GM21515 (cell line): Measurements from ENCODE around the gene TSSK6.

Experiments used
- ATAC-seq: cut with Tn5 transposase; IDR thresholded peaks from one replicate; pipeline ENCODE4 v1.9.1; 2021; ENCODE audit not compliant: unreplicated experiment

The TSSK6 gene

GRCh38 chr19:19544954-19545591 lies 29.7 kb upstream of the TSSK6 start:
- ATAC-seq, result no peak

GRCh38 chr19:19544257-19544953 lies 29.1 kb upstream of the TSSK6 start:
- no peak for ATAC-seq

GRCh38 chr19:19543640-19544039 lies 28.3 kb upstream of the TSSK6 start:
- ATAC-seq, result no peak

GRCh38 chr19:19543101-19543500 lies 27.8 kb upstream of the TSSK6 start:
- no peak for ATAC-seq

GRCh38 chr19:19542507-19542906 lies 27.2 kb upstream of the TSSK6 start:
- no peak for ATAC-seq

GRCh38 chr19:19541616-19542015 lies 26.3 kb upstream of the TSSK6 start:
- ATAC-seq, result no peak

- ATAC-seq, result no peak
These were observed 25.6 kb upstream of the TSSK6 start for GRCh38 chr19:19540715-19541515.

GRCh38 chr19:19540064-19540714 lies 24.8 kb upstream of the TSSK6 start:
- ATAC-seq, result no peak

- no peak for ATAC-seq
These were observed 24.3 kb upstream of the TSSK6 start for GRCh38 chr19:19539698-19540063.

- no peak for ATAC-seq
These were observed 23.4 kb upstream of the TSSK6 start for GRCh38 chr19:19538785-19539166.

- no peak for ATAC-seq
These were observed 22.9 kb upstream of the TSSK6 start, which contains the start of gene CILP2 for GRCh38 chr19:19538061-19538784. TSS of gene CILP2 (plus strand) at chr19:19538265. CDS start at chr19:19538350, 85 bp downstream.

- ATAC-seq, result no peak
These were observed 22.0 kb upstream of the TSSK6 start for GRCh38 chr19:19537075-19538048.

- no peak for ATAC-seq
These were observed 20.2 kb upstream of the TSSK6 start for GRCh38 chr19:19535311-19536191.

- no peak for ATAC-seq
These were observed 19.4 kb upstream of the TSSK6 start for GRCh38 chr19:19534556-19535265.

- no peak for ATAC-seq
These were observed 18.5 kb upstream of the TSSK6 start for GRCh38 chr19:19533841-19534240.

GRCh38 chr19:19532806-19533701 lies 17.7 kb upstream of the TSSK6 start:
- ATAC-seq, result no peak
